GM18873 (cell line): ENCODE measurements around the gene INTS1.

ENCODE experiments used
- ATAC-seq: cut with Tn5 transposase; IDR thresholded peaks from one replicate; pipeline ENCODE4 v1.9.1; 2021; ENCODE audit warnings: mild to moderate bottlenecking, moderate library complexity, moderate number of reproducible peaks; ENCODE audit not compliant: unreplicated experiment, low FRiP score

The INTS1 gene, protein sequence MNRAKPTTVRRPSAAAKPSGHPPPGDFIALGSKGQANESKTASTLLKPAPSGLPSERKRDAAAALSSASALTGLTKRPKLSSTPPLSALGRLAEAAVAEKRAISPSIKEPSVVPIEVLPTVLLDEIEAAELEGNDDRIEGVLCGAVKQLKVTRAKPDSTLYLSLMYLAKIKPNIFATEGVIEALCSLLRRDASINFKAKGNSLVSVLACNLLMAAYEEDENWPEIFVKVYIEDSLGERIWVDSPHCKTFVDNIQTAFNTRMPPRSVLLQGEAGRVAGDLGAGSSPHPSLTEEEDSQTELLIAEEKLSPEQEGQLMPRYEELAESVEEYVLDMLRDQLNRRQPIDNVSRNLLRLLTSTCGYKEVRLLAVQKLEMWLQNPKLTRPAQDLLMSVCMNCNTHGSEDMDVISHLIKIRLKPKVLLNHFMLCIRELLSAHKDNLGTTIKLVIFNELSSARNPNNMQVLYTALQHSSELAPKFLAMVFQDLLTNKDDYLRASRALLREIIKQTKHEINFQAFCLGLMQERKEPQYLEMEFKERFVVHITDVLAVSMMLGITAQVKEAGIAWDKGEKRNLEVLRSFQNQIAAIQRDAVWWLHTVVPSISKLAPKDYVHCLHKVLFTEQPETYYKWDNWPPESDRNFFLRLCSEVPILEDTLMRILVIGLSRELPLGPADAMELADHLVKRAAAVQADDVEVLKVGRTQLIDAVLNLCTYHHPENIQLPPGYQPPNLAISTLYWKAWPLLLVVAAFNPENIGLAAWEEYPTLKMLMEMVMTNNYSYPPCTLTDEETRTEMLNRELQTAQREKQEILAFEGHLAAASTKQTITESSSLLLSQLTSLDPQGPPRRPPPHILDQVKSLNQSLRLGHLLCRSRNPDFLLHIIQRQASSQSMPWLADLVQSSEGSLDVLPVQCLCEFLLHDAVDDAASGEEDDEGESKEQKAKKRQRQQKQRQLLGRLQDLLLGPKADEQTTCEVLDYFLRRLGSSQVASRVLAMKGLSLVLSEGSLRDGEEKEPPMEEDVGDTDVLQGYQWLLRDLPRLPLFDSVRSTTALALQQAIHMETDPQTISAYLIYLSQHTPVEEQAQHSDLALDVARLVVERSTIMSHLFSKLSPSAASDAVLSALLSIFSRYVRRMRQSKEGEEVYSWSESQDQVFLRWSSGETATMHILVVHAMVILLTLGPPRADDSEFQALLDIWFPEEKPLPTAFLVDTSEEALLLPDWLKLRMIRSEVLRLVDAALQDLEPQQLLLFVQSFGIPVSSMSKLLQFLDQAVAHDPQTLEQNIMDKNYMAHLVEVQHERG (N-terminal part only)

DNA sequence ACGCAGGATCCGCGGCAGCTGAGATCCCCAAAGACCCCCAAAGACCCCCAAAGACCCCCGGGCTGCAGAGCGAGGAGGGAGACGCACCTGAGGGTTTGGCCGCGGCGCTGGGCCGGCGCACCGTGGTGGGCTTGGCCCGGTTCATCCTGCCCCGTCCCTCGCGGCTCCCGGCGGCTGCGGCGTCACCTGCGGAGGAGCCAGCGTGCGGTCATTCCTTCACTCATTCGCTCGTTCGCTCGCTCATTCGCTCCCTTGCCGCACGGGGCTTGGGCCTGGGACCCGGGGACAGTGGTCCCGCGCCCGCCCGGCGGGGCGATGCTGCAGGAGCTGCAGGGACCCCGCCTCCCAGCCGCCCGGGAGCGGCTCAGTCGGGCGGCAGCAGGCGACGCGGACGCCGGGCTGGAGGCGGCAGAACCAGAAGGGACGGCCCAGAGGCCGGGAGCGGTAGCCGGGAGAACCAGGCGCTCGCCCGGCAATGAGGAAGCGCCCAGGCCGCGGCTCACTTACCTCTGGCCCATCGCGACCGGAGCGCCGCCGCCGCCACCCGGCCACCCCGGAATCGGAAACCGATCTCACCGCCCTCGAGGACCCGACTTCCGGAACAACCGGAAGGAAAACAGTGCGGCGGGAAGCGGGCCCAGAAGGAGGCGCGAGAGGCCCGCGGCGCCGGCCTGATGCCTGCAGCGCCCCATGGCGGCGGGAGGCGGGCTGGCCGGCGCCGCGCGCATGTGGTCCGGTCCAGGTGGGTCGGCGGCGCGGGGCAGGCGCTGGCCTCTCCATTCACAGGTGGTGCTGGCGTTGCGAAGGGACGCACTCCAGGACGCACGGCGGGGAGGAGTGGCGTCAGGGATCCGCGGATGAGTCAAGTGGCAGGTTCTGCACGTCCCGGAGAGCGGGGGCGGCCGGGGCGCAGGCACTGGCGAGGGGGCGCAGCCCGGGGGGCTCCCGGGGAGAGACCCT is at the start of gene INTS1:
Gene INTS1 (minus strand): TSS at position 574 of the 960 bp plus-strand sequence. CDS start 429 bp downstream, at position 145.
- ATAC-seq = peak; percentile 59

DNA sequence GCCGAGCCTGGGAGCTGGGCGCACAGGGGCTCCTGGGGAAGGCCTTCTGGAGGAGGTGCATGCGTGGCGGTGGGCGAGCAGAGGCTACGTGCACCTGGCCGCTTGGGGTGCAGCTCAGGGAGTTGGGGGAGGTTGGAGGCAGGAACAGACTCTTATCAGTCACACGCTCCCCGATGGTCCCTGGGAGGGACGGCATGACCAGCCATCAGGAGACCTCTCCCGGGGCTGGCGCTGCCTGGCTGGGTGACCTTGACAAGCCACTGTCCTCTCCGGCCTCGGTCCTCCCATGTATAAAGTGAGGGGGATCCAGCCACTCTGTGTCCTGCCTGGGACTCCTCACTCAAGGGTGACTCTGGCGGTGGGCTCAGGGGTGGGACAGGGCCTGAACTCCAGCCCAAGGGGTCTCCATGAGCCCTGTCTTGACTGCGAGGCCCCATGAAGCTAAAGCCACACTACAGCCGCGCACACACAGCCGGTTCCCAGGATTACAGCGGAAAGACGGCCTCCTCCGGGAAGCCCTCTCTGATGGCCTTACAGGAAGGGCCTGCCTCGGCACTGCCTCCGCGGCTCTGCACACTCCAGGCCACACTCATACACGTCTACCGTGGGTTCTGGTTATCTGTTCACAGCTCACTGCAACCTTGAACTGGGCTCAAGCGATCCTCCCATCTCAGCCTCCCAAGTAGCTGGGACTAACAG is 49.5 kb upstream of the INTS1 start:
- no peak for ATAC-seq

GRCh38 chr7:1552200-1552599 is 48.0 kb upstream of the INTS1 start:
- ATAC-seq = no peak

DNA sequence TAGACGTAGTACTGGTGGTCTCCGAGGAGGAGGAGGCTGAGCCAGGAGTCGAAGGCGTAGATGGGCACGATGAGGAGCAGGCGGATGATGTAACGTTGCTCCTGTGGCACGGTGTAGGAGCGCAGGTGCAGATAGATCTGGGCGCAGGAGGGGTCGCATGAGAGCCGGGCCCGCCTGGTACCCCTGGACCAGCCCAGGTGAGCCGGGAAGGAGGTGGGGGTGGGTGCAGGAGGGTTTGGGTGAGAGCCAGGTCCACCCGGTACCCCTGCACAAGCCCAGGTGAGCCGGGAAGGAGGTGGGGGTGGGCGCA is 46.6 kb upstream of the INTS1 start:
- ATAC-seq = no peak

DNA sequence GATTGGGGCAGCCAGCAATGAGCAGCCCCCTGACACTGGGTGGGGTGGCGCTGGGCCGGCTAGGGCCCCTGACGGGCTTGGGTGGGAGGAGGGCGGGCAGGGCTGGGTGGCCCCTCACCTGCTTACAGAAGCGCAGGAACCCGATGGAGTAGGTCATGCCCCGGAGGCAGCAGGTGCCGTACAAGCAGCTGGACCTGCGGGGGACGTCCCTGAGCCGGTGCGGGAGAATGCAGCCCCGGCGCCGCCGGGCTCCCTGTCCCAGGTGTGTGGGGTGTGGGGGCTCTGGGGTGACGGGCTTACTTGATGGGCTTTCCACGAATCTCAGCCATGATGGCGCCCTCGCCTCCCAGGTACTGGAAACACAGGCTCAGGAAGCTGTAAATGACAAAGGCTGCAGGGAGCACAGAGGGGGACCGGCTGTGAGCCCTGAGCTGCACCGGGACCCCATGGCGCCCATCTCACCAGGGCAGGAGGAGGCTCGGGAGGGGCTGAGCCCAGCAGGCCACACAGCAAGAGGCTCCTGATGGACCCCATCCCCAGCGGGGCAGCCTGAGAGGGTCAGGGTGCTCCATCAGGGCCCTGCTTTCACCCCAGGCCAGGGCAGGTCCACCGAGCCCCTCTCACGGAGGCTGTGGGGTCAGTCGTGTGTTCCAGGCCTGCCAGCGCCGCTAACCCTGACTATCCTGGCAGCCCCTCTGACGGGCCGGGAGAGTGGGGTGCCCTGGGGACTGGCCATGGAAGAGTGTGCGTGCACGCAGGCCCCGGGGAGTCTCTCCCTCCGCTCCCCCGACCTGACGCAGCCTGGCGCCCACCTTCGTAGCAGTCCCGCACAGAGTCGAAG is 46.0 kb upstream of the INTS1 start:
- ATAC-seq = no peak

DNA sequence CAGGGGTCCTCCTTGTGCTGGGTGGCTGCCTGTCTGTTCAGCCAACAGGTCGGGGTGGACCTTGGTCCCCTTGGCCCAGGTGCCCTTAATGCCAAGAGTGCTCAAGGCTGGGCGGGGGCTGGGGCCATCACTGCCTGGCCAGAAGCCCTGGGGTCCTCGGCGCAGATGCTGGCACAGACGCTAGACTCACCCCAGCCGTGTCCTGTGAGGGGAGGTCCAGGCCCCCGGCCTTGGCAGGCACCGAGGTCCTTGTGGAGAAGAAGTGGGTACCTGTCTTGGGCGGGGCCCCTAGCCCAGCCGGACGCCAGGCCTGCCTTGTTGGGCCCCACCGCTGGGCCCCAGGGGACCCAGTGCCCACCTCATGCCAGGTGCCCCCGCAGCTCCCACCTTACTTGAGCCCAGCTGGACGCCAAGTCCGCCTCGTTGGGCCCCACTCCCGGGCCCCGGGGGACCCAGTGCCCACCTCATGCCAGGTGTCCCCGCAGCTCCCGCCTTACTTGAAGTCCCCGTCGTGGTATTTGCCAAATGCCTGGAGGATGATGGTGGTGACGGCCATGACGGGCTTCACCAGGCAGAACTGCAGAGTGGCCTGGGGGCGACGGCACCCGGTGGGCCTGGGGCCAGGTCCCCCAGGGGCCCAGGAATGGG is 45.3 kb upstream of the INTS1 start:
- ATAC-seq = no peak

- no peak for ATAC-seq
Observed at GRCh38 chr7:1548944-1549343, 44.8 kb upstream of the INTS1 start.

- ATAC-seq = no peak
Observed at GRCh38 chr7:1548438-1548831, 44.2 kb upstream of the INTS1 start.

DNA sequence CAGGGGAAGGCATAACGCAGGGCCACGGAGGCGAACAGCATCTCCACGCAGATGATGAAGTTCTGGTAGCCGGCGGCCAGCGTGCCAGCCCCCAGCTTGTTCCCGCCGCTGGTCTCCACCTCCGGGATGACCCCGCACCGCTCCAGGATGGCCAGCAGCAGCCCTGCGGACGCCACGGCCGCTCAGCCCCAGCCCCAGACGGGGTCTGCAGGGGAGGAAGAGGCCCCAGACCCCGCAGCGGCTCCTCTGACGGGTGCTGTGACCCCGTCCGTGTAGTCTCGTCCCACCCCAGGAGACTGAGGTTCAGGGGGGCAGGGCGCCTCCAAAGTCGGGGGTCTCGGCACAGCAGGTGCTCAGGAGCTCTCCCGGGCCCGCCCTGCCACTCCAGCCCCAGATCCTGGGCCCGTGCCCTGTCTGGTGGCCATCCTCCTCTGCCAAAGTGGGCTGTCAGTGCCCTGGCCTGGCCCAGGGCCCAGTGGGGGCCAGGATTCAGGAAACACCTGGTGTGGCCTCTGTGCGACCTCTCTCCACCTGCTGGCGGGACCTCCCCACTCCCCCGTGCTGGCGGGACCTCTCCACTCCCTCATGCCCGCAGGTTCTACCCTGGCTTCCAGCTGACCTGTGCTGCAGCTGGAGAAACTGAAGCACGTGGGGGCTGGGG is 43.7 kb upstream of the INTS1 start:
- no peak for ATAC-seq

GRCh38 chr7:1546909-1547776 is 43.0 kb upstream of the INTS1 start:
- ATAC-seq = no peak

- ATAC-seq = no peak
Observed at GRCh38 chr7:1546274-1546908, 42.2 kb upstream of the INTS1 start.

- no peak for ATAC-seq
Observed at GRCh38 chr7:1545417-1546246, 41.4 kb upstream of the INTS1 start.

GRCh38 chr7:1544896-1545416 is 40.8 kb upstream of the INTS1 start:
- no peak for ATAC-seq

GRCh38 chr7:1544178-1544895 is 40.1 kb upstream of the INTS1 start:
- no peak for ATAC-seq
